MM.1S (cell line): Measurements from ENCODE around the gene TCTA.
"Not testable (repeated sequence)": the region's sequence is repeated elsewhere in the genome, so short reads cannot be mapped to it uniquely, and the experiment has no call there.

Source experiments
- DNase-seq: peaks from one replicate; pipeline ENCODE4 v3.0.0-alpha.2; 2015
- H2AFZ ChIP-seq: fragments of 300-600 bp; sonication (generic); 2 replicates; pipeline ENCODE4 v1.6.0; 2016; ENCODE audit warnings: antibody characterized with exemption, low read length
- H3F3A ChIP-seq: fragments of 300-600 bp; sonication (generic); 2 replicates; pipeline ENCODE4 v1.6.1; 2016; ENCODE audit warnings: mild to moderate bottlenecking, antibody characterized with exemption, low read length, moderate library complexity, mixed read lengths; ENCODE audit not compliant: insufficient read depth
- H3K27ac ChIP-seq: fragments of 300-600 bp; sonication (generic); 2 replicates; pipeline ENCODE4 v1.5.1; 2016; ENCODE audit warnings: mild to moderate bottlenecking, low read length
- H3K27me3 ChIP-seq: fragments of 300-600 bp; sonication (generic); replicated peaks from 2 replicates; pipeline ENCODE4 v1.6.0; 2016; ENCODE audit warnings: low read length; ENCODE audit not compliant: insufficient read depth
- H3K36me3 ChIP-seq: fragments of 300-600 bp; sonication (generic); replicated peaks from 2 replicates; pipeline ENCODE4 v1.6.1; 2016; ENCODE audit warnings: mild to moderate bottlenecking, low read length, mixed read lengths; ENCODE audit not compliant: insufficient read depth
- H3K4me1 ChIP-seq: fragments of 300-600 bp; sonication (generic); 2 replicates; pipeline ENCODE4 v1.6.1; 2016; ENCODE audit warnings: low read length, mixed read lengths
- H3K4me2 ChIP-seq: fragments of 300-600 bp; sonication (generic); 2 replicates; pipeline ENCODE4 v1.6.0; 2016; ENCODE audit warnings: low read depth, low read length
- H3K4me3 ChIP-seq: fragments of 300-600 bp; sonication (generic); 2 replicates; pipeline ENCODE4 v1.5.1; 2016; ENCODE audit warnings: low read length, mixed read lengths
- H3K79me2 ChIP-seq: fragments of 300-600 bp; sonication (generic); 2 replicates; pipeline ENCODE4 v1.6.1; 2016; ENCODE audit warnings: mixed run types, low read length, mixed read lengths
- H3K9ac ChIP-seq: fragments of 300-600 bp; sonication (generic); 2 replicates; pipeline ENCODE4 v1.6.1; 2016; ENCODE audit warnings: low read length, mixed read lengths
- H3K9me2 ChIP-seq: fragments of 300-600 bp; sonication (generic); replicated peaks from 2 replicates; pipeline ENCODE4 v1.6.1; 2016; ENCODE audit warnings: mild to moderate bottlenecking, low read length, mixed read lengths; ENCODE audit not compliant: insufficient read depth
- H3K9me3 ChIP-seq: fragments of 300-600 bp; sonication (generic); replicated peaks from 2 replicates; pipeline ENCODE4 v1.6.1; 2016; ENCODE audit warnings: mild to moderate bottlenecking, low read length, mixed read lengths; ENCODE audit not compliant: insufficient read depth
- H4K20me1 ChIP-seq: fragments of 300-600 bp; sonication (generic); 2 replicates; pipeline ENCODE4 v1.6.1; 2016; ENCODE audit warnings: mild to moderate bottlenecking, low read length, moderate library complexity, mixed read lengths; ENCODE audit not compliant: insufficient read depth
- EZH2 ChIP-seq: fragments of 300-600 bp; sonication (generic); optimal IDR thresholded peaks from 2 replicates; pipeline ENCODE3; 2017; ENCODE audit warnings: low read depth, mild to moderate bottlenecking, antibody characterized with exemption, low read length, mixed read lengths
- EZH2phosphoT487 ChIP-seq: fragments of 300-600 bp; sonication (generic); IDR thresholded peaks from 2 replicates; pipeline ENCODE4 v1.6.1; 2018; ENCODE audit warnings: antibody characterized with exemption, low read length
- TF ChIP-seq, protein P1 (sequence below): fragments of 300-600 bp; sonication (generic); IDR thresholded peaks from 2 replicates; pipeline ENCODE4 v1.5.1; 2016; ENCODE audit warnings: antibody characterized with exemption, low read length, mixed read lengths

TCTA gene

GRCh38 chr3:49403891-49404290 is 8.3 kb upstream of the TCTA start:
- no peaks in the 10 kb centered on the region for H3K9me3 ChIP-seq
- no peaks in the 10 kb centered on the region for H3K27me3 ChIP-seq
- H3K36me3 ChIP-seq = no peaks in the 10 kb centered on the region; the same call in 1 of the 2 replicates
- TF ChIP-seq, protein P1, sequence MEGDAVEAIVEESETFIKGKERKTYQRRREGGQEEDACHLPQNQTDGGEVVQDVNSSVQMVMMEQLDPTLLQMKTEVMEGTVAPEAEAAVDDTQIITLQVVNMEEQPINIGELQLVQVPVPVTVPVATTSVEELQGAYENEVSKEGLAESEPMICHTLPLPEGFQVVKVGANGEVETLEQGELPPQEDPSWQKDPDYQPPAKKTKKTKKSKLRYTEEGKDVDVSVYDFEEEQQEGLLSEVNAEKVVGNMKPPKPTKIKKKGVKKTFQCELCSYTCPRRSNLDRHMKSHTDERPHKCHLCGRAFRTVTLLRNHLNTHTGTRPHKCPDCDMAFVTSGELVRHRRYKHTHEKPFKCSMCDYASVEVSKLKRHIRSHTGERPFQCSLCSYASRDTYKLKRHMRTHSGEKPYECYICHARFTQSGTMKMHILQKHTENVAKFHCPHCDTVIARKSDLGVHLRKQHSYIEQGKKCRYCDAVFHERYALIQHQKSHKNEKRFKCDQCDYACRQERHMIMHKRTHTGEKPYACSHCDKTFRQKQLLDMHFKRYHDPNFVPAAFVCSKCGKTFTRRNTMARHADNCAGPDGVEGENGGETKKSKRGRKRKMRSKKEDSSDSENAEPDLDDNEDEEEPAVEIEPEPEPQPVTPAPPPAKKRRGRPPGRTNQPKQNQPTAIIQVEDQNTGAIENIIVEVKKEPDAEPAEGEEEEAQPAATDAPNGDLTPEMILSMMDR = no peak
- no peak for TF ChIP-seq EZH2phosphoT487
- no peak for TF ChIP-seq EZH2
- H3K4me2 ChIP-seq = no peak overlapping the region
- peaks cover 100% of the 10 kb centered on the region for H3K79me2 ChIP-seq
- DNase-seq = no peak
- H3F3A ChIP-seq = peaks cover 10% of the 10 kb centered on the region; the same call in 1 of the 2 replicates
- no peaks in the 10 kb centered on the region for H3K9me2 ChIP-seq
- H3K27ac ChIP-seq = no peak overlapping the region
- H3K4me3 ChIP-seq = no peak overlapping the region
- H3K4me1 ChIP-seq = no peaks in the 10 kb centered on the region
- H4K20me1 ChIP-seq = peaks cover 72% of the 10 kb centered on the region
- no peak overlapping the region for H2AFZ ChIP-seq
- no peak overlapping the region for H3K9ac ChIP-seq

DNA sequence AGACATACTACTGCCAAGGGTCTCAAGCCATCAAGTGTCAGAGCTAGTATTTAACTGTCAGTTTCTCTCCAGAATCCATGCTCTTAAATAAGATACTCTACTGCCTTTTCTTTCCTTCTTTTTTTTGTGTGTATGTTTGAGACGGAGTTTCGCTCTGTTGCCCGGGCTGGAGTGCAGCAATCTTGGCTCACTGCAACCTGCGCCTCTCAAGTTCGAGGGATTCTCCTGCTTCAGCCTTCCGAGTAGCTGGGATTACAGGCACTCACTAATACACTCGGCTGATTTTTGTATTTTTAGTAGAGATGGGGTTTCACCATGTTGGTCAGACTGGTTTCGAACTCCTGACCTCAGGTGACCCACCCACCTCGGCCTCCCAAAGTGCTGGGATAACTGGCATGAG is 6.7 kb upstream of the TCTA start:
- H3K4me3 ChIP-seq, H3K9ac ChIP-seq, H3K27me3 ChIP-seq, H3K36me3 ChIP-seq, H3K27ac ChIP-seq, DNase-seq, H2AFZ ChIP-seq, H3K9me2 ChIP-seq, H3K9me3 ChIP-seq, H3K4me2 ChIP-seq: not testable (repeated sequence)
- peaks cover 10% of the 10 kb centered on the region; the same call in 1 of the 2 replicates for H3F3A ChIP-seq
- peaks cover 75% of the 10 kb centered on the region for H4K20me1 ChIP-seq
- peaks cover 100% of the 10 kb centered on the region for H3K79me2 ChIP-seq
- H3K4me1 ChIP-seq = peaks cover 11% of the 10 kb centered on the region

- Histone ChIP-seq H3K27ac (no peak overlapping the region), H2AFZ (no peak overlapping the region), H3K36me3 (no peaks in the 10 kb centered on the region; the same call in 1 of the 2 replicates), H3K9ac (no peak overlapping the region), H3K4me3 (no peak overlapping the region), H4K20me1 (peaks cover 67% of the 10 kb centered on the region), H3K9me3 (no peaks in the 10 kb centered on the region), H3K79me2 (peaks cover 96% of the 10 kb centered on the region), H3K27me3 (no peaks in the 10 kb centered on the region), H3K4me2 (no peak overlapping the region), H3K4me1 (peaks cover 11% of the 10 kb centered on the region), H3F3A (peaks cover 10% of the 10 kb centered on the region; the same call in 1 of the 2 replicates), H3K9me2 (no peaks in the 10 kb centered on the region)
- DNase-seq = no peak
- no peak for TF ChIP-seq EZH2
Observed at GRCh38 chr3:49406571-49407565, 5.4 kb upstream of the TCTA start.

- Histone ChIP-seq H3K4me2 (peak overlapping the region; percentile 74), H4K20me1 (peaks cover 49% of the 10 kb centered on the region), H3K4me3 (peak overlapping the region; percentile 94), H3K27me3 (no peaks in the 10 kb centered on the region), H3K36me3 (no peaks in the 10 kb centered on the region), H3K9ac (peak overlapping the region; percentile 86), H2AFZ (no peak overlapping the region), H3K9me2 (no peaks in the 10 kb centered on the region), H3F3A (peaks cover 18% of the 10 kb centered on the region), H3K4me1 (peaks cover 28% of the 10 kb centered on the region), H3K79me2 (peaks cover 81% of the 10 kb centered on the region), H3K9me3 (no peaks in the 10 kb centered on the region), H3K27ac (no peak overlapping the region)
- TF ChIP-seq EZH2phosphoT487 (no peak), EZH2 (no peak)
- TF ChIP-seq, protein P1 = no peak
- DNase-seq = no peak
Observed at GRCh38 chr3:49410066-49410845, 2.0 kb upstream of the TCTA start.
